K562 (cell line): ENCODE data around the gene TRIM25. TPM values are rescaled to one million over a fixed set of nuclear protein-coding genes. Genes with fewer than 3 reads are reported as not detected.
A peak's percentile ranks its signal among the peaks of the same experiment; 100 is the strongest.

Source experiments
- GABPB1 ChIP-seq: sonication (generic); formaldehyde crosslinking; IDR thresholded peaks from 2 replicates; pipeline ENCODE4 v1.8.0; 2022; ENCODE audit warnings: mild to moderate bottlenecking, missing genetic modification reagents
- KDM5B ChIP-seq: fragments of 200-600 bp; sonication (generic); IDR thresholded peaks from 2 replicates; pipeline ENCODE4 v1.6.1; 2012; ENCODE audit warnings: low read depth, mild to moderate bottlenecking, moderate library complexity, low read length, control low read depth, inconsistent platforms; ENCODE audit not compliant: insufficient replicate concordance
- MYC ChIP-seq, 2 experiments: fragments of 250-450 bp in 1 of 2; sonication (Bioruptor Pico) in 1 of 2; IDR thresholded peaks; 2 replicates each; pipeline versions ENCODE4 v1.5.1 to v1.6.1; 2012 to 2021; ENCODE audit warnings: low read depth in 2 of 2, borderline replicate concordance in 1 of 2, improper control_type of control experiment in 1 of 2, low read length in 1 of 2, mild to moderate bottlenecking in 1 of 2, moderate library complexity in 1 of 2
- POLR2H ChIP-seq: IDR thresholded peaks from 2 replicates; pipeline ENCODE4 v1.6.1; 2016; ENCODE audit warnings: missing genetic modification characterization, low read depth, mild to moderate bottlenecking, control low read depth, missing compliant biosample characterization, moderate library complexity
- polyA plus RNA-seq, 8 experiments: library from polyadenylated mRNA; depleted of rRNA in 4 of 8; stranded (reverse) in 5 of 8; unstranded in 3 of 8; fragments of >200 nt; fragmentation: Nextera tagmentation in 2 of 8; fragmentation: Illumina TruSeq in 1 of 8; extraction: Ambion mirVana in 2 of 8; extraction: Trizol in 1 of 8; gene quantifications; 2 replicates each; pipeline versions ENCODE4 v1.2.1 to v1.2.3, GENCODE V29; 2011 to 2014; ENCODE audit warnings: inconsistent platforms in 1 of 8, missing spikeins in 1 of 8
- total RNA-seq, 7 experiments: library from RNA; depleted of rRNA in 6 of 7; stranded (reverse); fragments of >200 nt in 6 of 7; fragmentation: Illumina TruSeq in 2 of 7; extraction: Trizol in 2 of 7; gene quantifications; 2 replicates each; pipeline versions ENCODE4 v1.2.1 to v1.2.3, GENCODE V29; 2011 to 2021; ENCODE audit warnings: low replicate concordance in 1 of 7
- TF ChIP-seq, protein P1 (sequence below), 2 experiments: IDR thresholded peaks; 2 replicates each; pipeline ENCODE4 v1.6.1; 2012; ENCODE audit warnings: improper control_type of control experiment in 2 of 2, low read depth in 2 of 2, low read length in 2 of 2, borderline replicate concordance in 1 of 2
- TF ChIP-seq, protein P2 (sequence below): fragments of 450-650 bp; formaldehyde crosslinking; IDR thresholded peaks from 2 replicates; pipeline ENCODE4 v1.4.0; 2020; ENCODE audit warnings: mild to moderate bottlenecking, moderate library complexity
- TF ChIP-seq, protein P3 (sequence below), 3 experiments: fragments of 200-800 bp in 1 of 3; sonication (Bioruptor generic) in 1 of 3; sonication (generic) in 1 of 3; formaldehyde crosslinking in 1 of 3; IDR thresholded peaks; 2 replicates each; pipeline versions ENCODE4 v1.6.1 to v1.8.0; 2016 to 2022; ENCODE audit warnings: mild to moderate bottlenecking in 2 of 3, missing compliant biosample characterization in 2 of 3, missing genetic modification characterization in 2 of 3, missing genetic modification reagents in 1 of 3
- TF ChIP-seq, protein P4 (sequence below): fragments of 250-450 bp; sonication (Bioruptor Pico); IDR thresholded peaks from 2 replicates; pipeline ENCODE4 v1.4.0; 2020
- TF ChIP-seq, protein P5 (sequence below), 2 experiments: fragments of 450-650 bp in 1 of 2; sonication (generic) in 1 of 2; formaldehyde crosslinking in 1 of 2; IDR thresholded peaks in 1 of 2; conservative IDR thresholded peaks in 1 of 2; 2 replicates each; pipeline versions ENCODE4 v1.6.1 to v1.8.1; 2016 to 2023; ENCODE audit warnings: mild to moderate bottlenecking in 2 of 2, moderate library complexity in 2 of 2, inconsistent platforms in 1 of 2, missing genetic modification reagents in 1 of 2

TRIM25 gene
- total and polyA plus RNA-seq, 9 of the 15 experiments (the other 6 are each of a cell fraction or from before 2014, with no cell fraction given) = 5.9 to 49.5 (median 24.5) TPM

DNA sequence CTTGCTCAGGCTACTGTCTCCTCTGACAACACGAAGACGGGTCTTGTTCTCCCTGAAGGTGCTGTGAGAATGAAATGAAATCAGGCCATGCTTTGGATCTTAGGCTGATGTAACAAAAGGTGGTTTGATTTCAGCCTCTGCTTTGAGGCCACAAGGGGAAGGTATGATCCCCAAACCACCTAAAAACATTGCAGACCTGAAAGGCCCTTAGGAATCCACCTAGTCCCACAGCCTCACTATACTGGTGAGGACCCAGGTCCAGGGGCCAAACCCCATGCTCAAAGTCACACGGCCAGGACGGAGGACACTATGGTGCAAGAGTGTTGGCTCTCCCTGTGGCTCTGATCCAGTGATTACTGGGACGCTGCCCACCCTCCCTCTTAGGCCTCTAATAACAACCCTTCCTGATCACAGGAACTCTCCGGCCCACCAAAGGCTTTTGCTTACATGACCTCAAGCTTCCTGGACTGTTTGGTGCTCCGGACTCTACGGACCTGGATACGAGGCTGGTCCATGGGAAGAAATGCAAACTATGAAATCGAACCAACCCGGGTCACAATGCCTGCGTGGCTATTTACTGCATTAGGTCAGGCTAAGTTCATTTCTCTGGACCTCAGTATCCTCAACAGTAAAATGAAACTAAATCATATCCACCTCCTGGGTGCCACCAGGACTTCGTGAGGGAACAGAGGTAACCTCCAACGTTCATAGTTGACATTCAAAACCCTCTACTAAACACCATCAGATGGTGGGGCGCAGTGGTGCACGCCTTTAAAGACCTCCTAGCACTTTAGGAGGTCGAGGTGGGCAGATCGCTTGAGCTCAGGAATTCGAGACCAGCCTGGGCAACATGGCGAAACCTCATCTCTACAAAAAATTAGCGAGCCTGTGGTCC lies 1.5 kb downstream of the TRIM25 start (continued):
- TF ChIP-seq, protein P1, sequence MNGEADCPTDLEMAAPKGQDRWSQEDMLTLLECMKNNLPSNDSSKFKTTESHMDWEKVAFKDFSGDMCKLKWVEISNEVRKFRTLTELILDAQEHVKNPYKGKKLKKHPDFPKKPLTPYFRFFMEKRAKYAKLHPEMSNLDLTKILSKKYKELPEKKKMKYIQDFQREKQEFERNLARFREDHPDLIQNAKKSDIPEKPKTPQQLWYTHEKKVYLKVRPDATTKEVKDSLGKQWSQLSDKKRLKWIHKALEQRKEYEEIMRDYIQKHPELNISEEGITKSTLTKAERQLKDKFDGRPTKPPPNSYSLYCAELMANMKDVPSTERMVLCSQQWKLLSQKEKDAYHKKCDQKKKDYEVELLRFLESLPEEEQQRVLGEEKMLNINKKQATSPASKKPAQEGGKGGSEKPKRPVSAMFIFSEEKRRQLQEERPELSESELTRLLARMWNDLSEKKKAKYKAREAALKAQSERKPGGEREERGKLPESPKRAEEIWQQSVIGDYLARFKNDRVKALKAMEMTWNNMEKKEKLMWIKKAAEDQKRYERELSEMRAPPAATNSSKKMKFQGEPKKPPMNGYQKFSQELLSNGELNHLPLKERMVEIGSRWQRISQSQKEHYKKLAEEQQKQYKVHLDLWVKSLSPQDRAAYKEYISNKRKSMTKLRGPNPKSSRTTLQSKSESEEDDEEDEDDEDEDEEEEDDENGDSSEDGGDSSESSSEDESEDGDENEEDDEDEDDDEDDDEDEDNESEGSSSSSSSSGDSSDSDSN (IDR thresholded peaks at IDR 0.05; ENCODE audit: borderline replicate concordance in 1 of 2, low read depth in 2 of 2, low read length in 2 of 2) = 0 out of 4 replicates have a peak, but pooled peaks of 1 of the 2 experiments have one; percentile 39
- TF ChIP-seq KDM5B = peak; percentile 25
- TF ChIP-seq MYC (IDR thresholded peaks at IDR 0.05; ENCODE audit: low read depth, low read length) = peak; percentile 81
- TF ChIP-seq MYC (CRISPR knock-in tag; IDR thresholded peaks at IDR 0.05; ENCODE audit: borderline replicate concordance, low read depth) = 0 out of 2 replicates have a peak, but pooled peaks have one; percentile 56
- TF ChIP-seq, protein P2, sequence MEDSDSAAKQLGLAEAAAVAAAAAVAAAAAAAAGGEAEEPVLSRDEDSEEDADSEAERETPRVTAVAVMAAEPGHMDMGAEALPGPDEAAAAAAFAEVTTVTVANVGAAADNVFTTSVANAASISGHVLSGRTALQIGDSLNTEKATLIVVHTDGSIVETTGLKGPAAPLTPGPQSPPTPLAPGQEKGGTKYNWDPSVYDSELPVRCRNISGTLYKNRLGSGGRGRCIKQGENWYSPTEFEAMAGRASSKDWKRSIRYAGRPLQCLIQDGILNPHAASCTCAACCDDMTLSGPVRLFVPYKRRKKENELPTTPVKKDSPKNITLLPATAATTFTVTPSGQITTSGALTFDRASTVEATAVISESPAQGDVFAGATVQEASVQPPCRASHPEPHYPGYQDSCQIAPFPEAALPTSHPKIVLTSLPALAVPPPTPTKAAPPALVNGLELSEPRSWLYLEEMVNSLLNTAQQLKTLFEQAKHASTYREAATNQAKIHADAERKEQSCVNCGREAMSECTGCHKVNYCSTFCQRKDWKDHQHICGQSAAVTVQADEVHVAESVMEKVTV (CRISPR knock-in tag) = no peak
- TF ChIP-seq, protein P3, sequence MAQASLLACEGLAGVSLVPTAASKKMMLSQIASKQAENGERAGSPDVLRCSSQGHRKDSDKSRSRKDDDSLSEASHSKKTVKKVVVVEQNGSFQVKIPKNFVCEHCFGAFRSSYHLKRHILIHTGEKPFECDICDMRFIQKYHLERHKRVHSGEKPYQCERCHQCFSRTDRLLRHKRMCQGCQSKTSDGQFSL (CRISPR knock-in tag; IDR thresholded peaks at IDR 0.05) = no peak
- TF ChIP-seq, protein P3 (tag; IDR thresholded peaks at IDR 0.05) = no peak
- TF ChIP-seq, protein P4, sequence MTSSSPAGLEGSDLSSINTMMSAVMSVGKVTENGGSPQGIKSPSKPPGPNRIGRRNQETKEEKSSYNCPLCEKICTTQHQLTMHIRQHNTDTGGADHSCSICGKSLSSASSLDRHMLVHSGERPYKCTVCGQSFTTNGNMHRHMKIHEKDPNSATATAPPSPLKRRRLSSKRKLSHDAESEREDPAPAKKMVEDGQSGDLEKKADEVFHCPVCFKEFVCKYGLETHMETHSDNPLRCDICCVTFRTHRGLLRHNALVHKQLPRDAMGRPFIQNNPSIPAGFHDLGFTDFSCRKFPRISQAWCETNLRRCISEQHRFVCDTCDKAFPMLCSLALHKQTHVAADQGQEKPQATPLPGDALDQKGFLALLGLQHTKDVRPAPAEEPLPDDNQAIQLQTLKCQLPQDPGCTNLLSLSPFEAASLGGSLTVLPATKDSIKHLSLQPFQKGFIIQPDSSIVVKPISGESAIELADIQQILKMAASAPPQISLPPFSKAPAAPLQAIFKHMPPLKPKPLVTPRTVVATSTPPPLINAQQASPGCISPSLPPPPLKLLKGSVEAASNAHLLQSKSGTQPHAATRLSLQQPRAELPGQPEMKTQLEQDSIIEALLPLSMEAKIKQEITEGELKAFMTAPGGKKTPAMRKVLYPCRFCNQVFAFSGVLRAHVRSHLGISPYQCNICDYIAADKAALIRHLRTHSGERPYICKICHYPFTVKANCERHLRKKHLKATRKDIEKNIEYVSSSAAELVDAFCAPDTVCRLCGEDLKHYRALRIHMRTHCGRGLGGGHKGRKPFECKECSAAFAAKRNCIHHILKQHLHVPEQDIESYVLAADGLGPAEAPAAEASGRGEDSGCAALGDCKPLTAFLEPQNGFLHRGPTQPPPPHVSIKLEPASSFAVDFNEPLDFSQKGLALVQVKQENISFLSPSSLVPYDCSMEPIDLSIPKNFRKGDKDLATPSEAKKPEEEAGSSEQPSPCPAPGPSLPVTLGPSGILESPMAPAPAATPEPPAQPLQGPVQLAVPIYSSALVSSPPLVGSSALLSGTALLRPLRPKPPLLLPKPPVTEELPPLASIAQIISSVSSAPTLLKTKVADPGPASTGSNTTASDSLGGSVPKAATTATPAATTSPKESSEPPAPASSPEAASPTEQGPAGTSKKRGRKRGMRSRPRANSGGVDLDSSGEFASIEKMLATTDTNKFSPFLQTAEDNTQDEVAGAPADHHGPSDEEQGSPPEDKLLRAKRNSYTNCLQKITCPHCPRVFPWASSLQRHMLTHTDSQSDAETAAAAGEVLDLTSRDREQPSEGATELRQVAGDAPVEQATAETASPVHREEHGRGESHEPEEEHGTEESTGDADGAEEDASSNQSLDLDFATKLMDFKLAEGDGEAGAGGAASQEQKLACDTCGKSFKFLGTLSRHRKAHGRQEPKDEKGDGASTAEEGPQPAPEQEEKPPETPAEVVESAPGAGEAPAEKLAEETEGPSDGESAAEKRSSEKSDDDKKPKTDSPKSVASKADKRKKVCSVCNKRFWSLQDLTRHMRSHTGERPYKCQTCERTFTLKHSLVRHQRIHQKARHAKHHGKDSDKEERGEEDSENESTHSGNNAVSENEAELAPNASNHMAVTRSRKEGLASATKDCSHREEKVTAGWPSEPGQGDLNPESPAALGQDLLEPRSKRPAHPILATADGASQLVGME (CRISPR knock-in tag) = no peak
- peak; percentile 28; the same call in 1 of the 2 replicates for TF ChIP-seq GABPB1 (CRISPR knock-in tag)
- TF ChIP-seq POLR2H = 0 out of 2 replicates have a peak, but pooled peaks have one; percentile 27
- TF ChIP-seq, protein P5, sequence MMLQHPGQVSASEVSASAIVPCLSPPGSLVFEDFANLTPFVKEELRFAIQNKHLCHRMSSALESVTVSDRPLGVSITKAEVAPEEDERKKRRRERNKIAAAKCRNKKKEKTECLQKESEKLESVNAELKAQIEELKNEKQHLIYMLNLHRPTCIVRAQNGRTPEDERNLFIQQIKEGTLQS (IDR thresholded peaks at IDR 0.05) = 0 out of 2 replicates have a peak, but pooled peaks have one; percentile 21
- TF ChIP-seq, protein P5 (CRISPR knock-in tag; conservative IDR thresholded peaks at IDR 0.05) = no peak
